SIG-M5 treated with dmso at 0.1 percent for 504 hours (cell line): ENCODE results near the gene TRPV4.
A peak's percentile ranks its signal among the peaks of the same experiment; 100 is the strongest.
"Not testable (repeated sequence)": the region's sequence is repeated elsewhere in the genome, so short reads cannot be mapped to it uniquely, and the experiment has no call there.

ENCODE experiments used
- DNase-seq: peaks from one replicate; lab custom pipeline; 2025; ENCODE audit not compliant: unreplicated experiment; lab: John Stamatoyannopoulos, UW

Gene TRPV4

DNA sequence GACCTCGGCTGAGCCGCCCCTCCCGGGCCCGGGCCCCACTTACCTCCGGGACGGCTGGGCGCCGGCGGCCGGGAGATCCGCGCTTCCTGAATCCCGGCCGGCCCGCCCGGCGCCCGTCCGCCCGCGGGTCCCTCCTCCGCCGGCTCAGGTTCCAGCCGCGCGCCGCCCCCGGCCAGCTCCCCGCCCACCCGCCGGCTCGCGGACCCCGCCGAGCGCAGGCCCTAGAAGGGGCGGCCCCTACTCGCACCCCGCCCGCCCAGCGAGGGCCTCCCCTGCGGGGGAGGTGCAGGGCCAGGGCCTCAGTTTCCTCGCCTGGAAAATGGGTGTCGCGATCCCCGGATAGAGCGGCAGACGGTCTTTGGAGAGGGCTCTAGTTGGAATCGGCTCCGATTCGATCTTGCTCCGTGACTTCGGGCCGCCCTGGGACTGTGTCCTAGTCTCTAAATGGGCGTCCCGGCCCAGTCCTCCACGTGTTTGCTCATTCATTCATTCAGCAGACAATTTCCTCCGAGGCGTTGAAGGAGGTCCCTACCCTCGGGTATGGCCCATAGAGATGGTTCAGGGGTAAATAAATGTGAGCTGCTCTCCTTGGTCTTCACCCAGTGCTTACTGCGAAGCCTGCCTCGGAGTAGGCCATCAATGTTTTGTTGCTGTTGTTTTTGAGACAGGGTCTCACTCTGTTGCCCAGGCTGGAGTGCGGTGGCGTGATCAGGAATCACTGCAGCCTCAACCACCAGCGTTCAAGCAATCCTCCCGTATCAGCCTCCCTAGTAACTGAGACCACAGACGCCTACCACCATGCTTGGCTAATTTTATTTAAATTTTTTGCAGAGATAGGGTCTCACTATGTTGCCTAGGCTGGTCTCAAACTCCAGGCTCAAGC is at the start of gene TRPV4:
TSS of gene TRPV4 (minus strand) at position 92 of the 883 bp plus-strand sequence. CDS start 18,602 bp downstream, outside the sequence.
- DNase-seq, result no peak

DNA sequence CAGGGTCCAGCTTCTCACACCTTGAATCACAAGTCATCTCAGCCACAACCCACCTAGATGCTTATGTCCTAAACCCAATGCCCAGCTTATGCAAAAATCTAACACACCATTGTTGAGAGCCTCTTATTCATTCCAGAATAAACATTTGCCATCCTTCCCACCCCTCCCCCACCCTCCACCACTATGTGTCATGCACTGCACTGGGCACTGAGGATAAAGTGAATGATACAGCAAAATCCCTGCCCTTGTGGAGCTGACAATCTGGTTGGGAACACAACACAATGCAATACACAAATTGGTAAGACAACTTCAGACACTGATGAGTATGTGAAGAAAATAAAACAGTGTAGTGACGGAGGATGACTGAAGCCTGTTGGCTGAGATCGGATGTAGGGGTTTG is 48.6 kb upstream of the TRPV4 start:
- DNase-seq, result no peak

DNA sequence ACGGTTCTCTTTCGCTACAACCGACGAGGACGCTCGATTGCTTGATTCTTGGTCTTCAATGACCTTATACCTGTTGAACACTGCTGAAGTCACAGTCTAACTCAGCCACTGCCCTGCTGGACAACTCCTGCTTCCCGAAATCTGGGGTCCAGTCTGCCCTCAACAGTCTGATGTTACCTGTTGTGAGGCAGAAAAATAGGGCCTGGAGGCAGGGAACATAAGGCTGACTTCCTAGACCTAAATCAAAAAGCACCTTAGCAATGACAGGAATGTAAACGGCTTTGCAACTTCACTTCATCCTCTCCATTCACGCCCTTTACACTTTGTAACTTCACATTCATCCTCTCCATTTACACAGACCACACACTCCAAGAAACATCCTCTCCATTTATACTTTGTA is 47.7 kb upstream of the TRPV4 start:
- no peak for DNase-seq

- DNase-seq, result peak; percentile 83
Observed at GRCh38 chr12:109880043-109880931, 47.1 kb upstream of the TRPV4 start, which contains the start of gene GLTP. Gene GLTP (minus strand): TSS chr12:109880541. CDS start chr12:109880374, 167 bp downstream.

- no peak for DNase-seq
Observed at GRCh38 chr12:109879351-109880042, 46.3 kb upstream of the TRPV4 start.

- peak; percentile 81 for DNase-seq
Observed at GRCh38 chr12:109878749-109879148, 45.6 kb upstream of the TRPV4 start.

DNA sequence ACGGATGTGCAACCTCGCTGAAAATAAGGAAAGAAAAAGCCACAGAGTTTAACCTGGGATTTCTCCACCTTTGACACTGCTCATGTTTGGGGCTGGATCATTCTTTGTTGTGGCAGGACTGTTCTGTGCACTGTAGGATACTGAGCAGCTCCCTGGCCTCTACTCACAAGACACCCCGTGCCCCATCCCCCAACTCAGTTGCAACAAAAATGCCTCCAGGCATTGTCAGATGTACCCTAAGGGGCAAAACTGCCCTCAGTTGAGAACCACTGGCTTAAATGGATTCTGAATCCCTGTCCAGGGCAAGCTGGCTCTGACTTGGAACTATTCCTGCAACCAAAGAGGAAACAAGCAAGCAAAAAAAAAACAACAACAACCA is 45.0 kb upstream of the TRPV4 start:
- DNase-seq, result no peak

GRCh38 chr12:109877504-109878246 is 44.5 kb upstream of the TRPV4 start:
- DNase-seq, result no peak

- DNase-seq, result no peak
Observed at GRCh38 chr12:109876406-109876805, 43.2 kb upstream of the TRPV4 start.

- DNase-seq, result no peak
Observed at GRCh38 chr12:109875572-109876131, 42.5 kb upstream of the TRPV4 start.

GRCh38 chr12:109873653-109874052 is 40.5 kb upstream of the TRPV4 start:
- no peak for DNase-seq

DNA sequence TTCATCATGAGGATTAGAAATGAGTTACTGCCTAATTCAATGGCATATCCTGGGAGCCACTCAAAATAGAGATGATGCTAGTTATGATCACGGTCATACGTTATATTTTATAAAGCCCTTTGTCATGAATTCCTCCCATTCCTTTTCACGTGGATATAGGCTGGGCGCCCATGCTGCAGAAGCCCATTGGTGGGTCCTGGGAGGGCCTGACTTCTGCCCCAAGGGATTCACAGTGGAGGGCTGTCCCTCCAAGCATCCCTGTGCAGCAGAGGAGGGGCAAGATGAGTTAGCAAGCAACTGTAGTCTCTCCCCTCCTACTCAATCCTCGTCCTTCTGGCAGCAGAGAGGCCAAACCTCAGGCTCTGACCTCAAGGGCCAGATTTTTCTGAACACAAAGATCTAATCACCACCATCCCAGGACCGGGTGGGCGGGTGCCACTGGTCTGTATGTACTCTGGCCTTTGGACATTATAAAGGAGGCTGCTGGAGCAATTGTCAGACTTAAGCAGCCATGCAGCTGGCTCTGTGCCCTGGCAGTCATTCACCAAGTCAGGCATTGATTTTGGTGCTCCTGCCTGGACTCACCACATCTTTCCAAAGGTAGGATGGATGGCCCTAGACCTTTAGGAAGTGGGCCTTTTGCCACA is 38.6 kb upstream of the TRPV4 start:
- no peak for DNase-seq

- peak; percentile 26 for DNase-seq
Observed at GRCh38 chr12:109870648-109871047, 37.5 kb upstream of the TRPV4 start.

GRCh38 chr12:109868182-109869051 is 35.2 kb upstream of the TRPV4 start:
- DNase-seq, result no peak

DNA sequence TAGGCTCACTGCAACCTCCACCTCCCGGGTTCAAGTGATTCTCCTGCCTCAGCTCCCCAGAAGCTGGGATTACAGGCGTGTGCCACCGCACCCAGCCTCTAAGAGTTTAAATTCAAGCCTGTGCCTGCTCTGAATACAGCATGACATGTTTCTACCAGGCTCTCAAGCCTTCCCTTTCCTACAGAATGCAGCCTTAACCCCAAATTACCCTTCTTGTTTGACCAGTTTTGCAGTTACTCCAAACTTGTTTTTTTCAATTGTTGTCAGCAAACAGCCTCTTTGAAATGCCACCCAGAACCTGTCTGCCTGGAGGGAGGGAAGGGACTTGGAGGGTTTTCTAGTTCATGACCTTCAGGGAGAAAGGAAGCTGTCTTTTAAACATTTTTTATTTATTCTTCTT is 31.7 kb upstream of the TRPV4 start:
- peak; percentile 62 for DNase-seq

GRCh38 chr12:109863847-109864712 is 30.9 kb upstream of the TRPV4 start:
- DNase-seq, result peak; percentile 73

- not testable (repeated sequence) for DNase-seq
Observed at GRCh38 chr12:109862491-109862890, 29.3 kb upstream of the TRPV4 start.
